Tibial artery (tissue), 4 donors: Measurements from ENCODE around the gene OLFML1.

Source experiments
- DNase-seq, 2 donors: peaks; one replicate each; pipeline ENCODE4 v3.0.0-alpha.2; 2019
- H3K27ac ChIP-seq, 2 donors: fragments of 200-600 bp; sonication (generic) in 1 of 2; 1 replicate in 1 of 2; 2 replicates in 1 of 2; pipeline ENCODE4 v1.5.1; 2018 to 2019; ENCODE audit warnings: mild to moderate bottlenecking in 1 of 2
- H3K27me3 ChIP-seq, 2 donors: fragments of 200-600 bp; sonication (generic) in 1 of 2; one replicate each; pipeline versions ENCODE4 v1.5.1 to v1.6.0; 2016 to 2019
- H3K36me3 ChIP-seq, 3 donors: fragments of 200-600 bp; sonication (generic) in 2 of 3; one replicate each; pipeline ENCODE4 v1.5.1; 2016 to 2019; ENCODE audit warnings: mild to moderate bottlenecking in 2 of 3
- H3K4me1 ChIP-seq, 4 donors: fragments of 200-600 bp; sonication (generic) in 2 of 4; 1 replicate in 3 of 4; 2 replicates in 1 of 4; pipeline ENCODE4 v1.5.1; 2016 to 2019
- H3K4me3 ChIP-seq, 2 donors: fragments of 200-600 bp; sonication (generic) in 1 of 2; 1 replicate in 1 of 2; 2 replicates in 1 of 2; pipeline ENCODE4 v1.5.1; 2018 to 2019; ENCODE audit warnings: mild to moderate bottlenecking in 2 of 2
- H3K9me3 ChIP-seq, 3 donors: fragments of 200-600 bp; sonication (generic) in 1 of 3; one replicate each; pipeline ENCODE4 v1.5.1; 2016 to 2019
- CTCF ChIP-seq, 2 experiments: fragments of 200-600 bp in 1 of 2; fragments of 450-650 bp in 1 of 2; IDR thresholded peaks; one replicate each; pipeline ENCODE4 v1.5.1; 2017 to 2019; ENCODE audit warnings: antibody characterized with exemption in 2 of 2, mild to moderate bottlenecking in 1 of 2, moderate library complexity in 1 of 2
- intact Hi-C: fragments of 100-400 bp; cut with DNase I; formaldehyde crosslinking; loops from one replicate; pipeline ENCODE4 v1.15.0; 2023; ENCODE audit warnings: low total_unique reads

Gene OLFML1

GRCh38 chr11:7530013-7530640, 44.8 kb downstream of the OLFML1 start:
- no peaks in the 10 kb centered on the region for H3K4me1 ChIP-seq
- no peak for DNase-seq
- no peak overlapping the region for H3K27ac ChIP-seq
- no peaks in the 10 kb centered on the region for H3K9me3 ChIP-seq
- no peaks in the 10 kb centered on the region for H3K27me3 ChIP-seq
- intact Hi-C loops = no loop called here
- no peaks in the 10 kb centered on the region for H3K36me3 ChIP-seq
- no peak for TF ChIP-seq CTCF (IDR thresholded peaks at IDR 0.05)
- no peak overlapping the region for H3K4me3 ChIP-seq

GRCh38 chr11:7531011-7531410, 45.7 kb downstream of the OLFML1 start:
- Histone ChIP-seq H3K27ac (no peak overlapping the region), H3K4me3 (no peak overlapping the region), H3K9me3 (no peaks in the 10 kb centered on the region), H3K4me1 (no peaks in the 10 kb centered on the region), H3K27me3 (no peaks in the 10 kb centered on the region), H3K36me3 (no peaks in the 10 kb centered on the region)
- no peak for DNase-seq
- intact Hi-C loops = no loop called here
- no peak for TF ChIP-seq CTCF (IDR thresholded peaks at IDR 0.05)

GRCh38 chr11:7532405-7533145, 47.3 kb downstream of the OLFML1 start:
- Histone ChIP-seq H3K9me3 (no peaks in the 10 kb centered on the region), H3K27ac (no peak overlapping the region), H3K27me3 (no peaks in the 10 kb centered on the region), H3K4me1 (peaks cover 0 to 4% (median 0%) of the 10 kb centered on the region in 4 donors), H3K36me3 (no peaks in the 10 kb centered on the region), H3K4me3 (no peak overlapping the region)
- intact Hi-C loops = no loop called here
- no peak for TF ChIP-seq CTCF (IDR thresholded peaks at IDR 0.05)
- DNase-seq = no peak

- intact Hi-C loops = no loop called here
- no peak overlapping the region for H3K27ac ChIP-seq
- H3K4me3 ChIP-seq = no peak overlapping the region
- no peaks in the 10 kb centered on the region for H3K9me3 ChIP-seq
- TF ChIP-seq CTCF (IDR thresholded peaks at IDR 0.05) = no peak
- no peak for DNase-seq
- H3K36me3 ChIP-seq = no peaks in the 10 kb centered on the region
- peaks cover 0 to 11% (median 0%) of the 10 kb centered on the region in 4 donors for H3K4me1 ChIP-seq
- H3K27me3 ChIP-seq = no peaks in the 10 kb centered on the region
Measured at GRCh38 chr11:7533199-7534041, 48.1 kb downstream of the OLFML1 start.

GRCh38 chr11:7534042-7534378, 48.7 kb downstream of the OLFML1 start:
- DNase-seq = no peak
- H3K4me1 ChIP-seq = peaks cover 0 to 13% (median 0%) of the 10 kb centered on the region in 4 donors
- intact Hi-C loops = no loop called here
- TF ChIP-seq CTCF (IDR thresholded peaks at IDR 0.05) = no peak
- no peaks in the 10 kb centered on the region for H3K27me3 ChIP-seq
- no peaks in the 10 kb centered on the region for H3K36me3 ChIP-seq
- no peak overlapping the region for H3K4me3 ChIP-seq
- no peak overlapping the region for H3K27ac ChIP-seq
- H3K9me3 ChIP-seq = no peaks in the 10 kb centered on the region
